Spleen (tissue), 13 donors: ENCODE data around the gene BMX. TPM values are rescaled to one million over a fixed set of nuclear protein-coding genes. Genes with fewer than 3 reads are reported as not detected.

ENCODE experiments used
- DNase-seq: peaks from one replicate; pipeline ENCODE4 v3.0.0-alpha.2; 2020
- H3K27ac ChIP-seq, 8 donors: fragments of 200-600 bp; sonication (generic) in 7 of 8; 1 replicate in 4 of 8; 2 replicates in 4 of 8; pipeline versions ENCODE4 v1.5.0 to v1.8.0; 2016 to 2021; ENCODE audit warnings: inconsistent platforms in 4 of 8, mild to moderate bottlenecking in 4 of 8, moderate library complexity in 1 of 8
- H3K27me3 ChIP-seq, 7 donors: fragments of 200-600 bp; sonication (generic) in 6 of 7; replicated peaks in 1 of 7; 1 replicate in 4 of 7; 2 replicates in 3 of 7; pipeline versions ENCODE4 v1.5.0 to v1.8.0; 2016 to 2021; ENCODE audit warnings: inconsistent platforms in 3 of 7, mild to moderate bottlenecking in 1 of 7
- H3K36me3 ChIP-seq, 6 donors: fragments of 200-600 bp; sonication (generic) in 5 of 6; 1 replicate in 4 of 6; 2 replicates in 2 of 6; pipeline versions ENCODE4 v1.5.0 to v1.8.0; 2016 to 2021; ENCODE audit warnings: inconsistent platforms in 2 of 6
- H3K4me1 ChIP-seq, 6 donors: fragments of 200-600 bp; sonication (generic) in 5 of 6; 1 replicate in 3 of 6; 2 replicates in 3 of 6; pipeline versions ENCODE4 v1.5.0 to v1.8.0; 2016 to 2021; ENCODE audit warnings: inconsistent platforms in 3 of 6
- H3K4me3 ChIP-seq, 8 donors: fragments of 200-600 bp; sonication (generic) in 7 of 8; 1 replicate in 4 of 8; 2 replicates in 4 of 8; pipeline versions ENCODE4 v1.5.0 to v1.8.0; 2016 to 2021; ENCODE audit warnings: inconsistent platforms in 4 of 8, mild to moderate bottlenecking in 4 of 8, moderate library complexity in 2 of 8
- H3K9me3 ChIP-seq, 8 donors: fragments of 200-600 bp; sonication (generic) in 7 of 8; 1 replicate in 4 of 8; 2 replicates in 4 of 8; pipeline versions ENCODE4 v1.5.0 to v1.8.0; 2016 to 2021; ENCODE audit warnings: inconsistent platforms in 4 of 8
- CTCF ChIP-seq, 11 experiments: fragments of 200-600 bp in 7 of 11; fragments of 450-650 bp in 4 of 11; sonication (generic) in 4 of 11; IDR thresholded peaks in 8 of 11; conservative IDR thresholded peaks in 3 of 11; 1 replicate in 7 of 11; 2 replicates in 4 of 11; pipeline versions ENCODE4 v1.4.0 to v1.8.0; 2016 to 2021; ENCODE audit warnings: antibody characterized with exemption in 11 of 11, inconsistent platforms in 4 of 11, mild to moderate bottlenecking in 1 of 11
- POLR2A ChIP-seq, 3 donors: fragments of 450-650 bp; IDR thresholded peaks; one replicate each; pipeline ENCODE4 v1.5.1; 2017; ENCODE audit warnings: antibody characterized with exemption in 3 of 3, mild to moderate bottlenecking in 1 of 3
- POLR2AphosphoS5 ChIP-seq, 3 donors: sonication (generic); formaldehyde crosslinking; IDR thresholded peaks; one replicate each; pipeline ENCODE4 v1.5.1; 2017; ENCODE audit warnings: antibody characterized with exemption in 3 of 3
- WGBS, 5 donors: extraction: QIAGEN DNeasy Blood & Tissue Kit in 3 of 5; methylation state at CpG; one replicate each; pipeline versions ENCODE4 v1.1.5 to v1.1.7; 2013 to 2018; 5-methylcytosine and 5-hydroxymethylcytosine counted together
- intact Hi-C: fragments of 100-400 bp; cut with DNase I; formaldehyde crosslinking; loops from one replicate; pipeline ENCODE4 v1.15.0; 2023; ENCODE audit warnings: low total_unique reads
- long read RNA-seq, 2 donors: transcript quantifications; one replicate each; lab custom pipeline, GENCODE V29; 2026
- polyA plus RNA-seq, 3 donors: library from polyadenylated mRNA; stranded (reverse); fragments of 200-250 nt; gene quantifications; one replicate each; pipeline ENCODE4 v1.2.1, GENCODE V29; 2013
- total RNA-seq, 7 donors: library from RNA; depleted of rRNA in 3 of 7; stranded (reverse); fragments of >200 nt in 3 of 7; fragmentation: NEBNext Ultra II Directional in 4 of 7; extraction: Animal tissue kit (Norgen Biotek cat#: 25700) in 4 of 7; gene quantifications; one replicate each; pipeline versions ENCODE4 v1.1.0 to v1.2.1, GENCODE V29; 2016 to 2021
- donor health status: healthy with polysubstance abuse.
- donor health status: DM: no; HTN: no; CAD: no; lungs with moderate emphysema.
- donor health status: DM: no; HTN: no; CAD: no.
- donor health status: Bipolar disorder and iron deficiency.
- donor health status: healthy.
- donor health status: DM: no; HTN: no; CAD: no.
- donor health status: DM: yes; HTN: yes; CAD: no.

Gene BMX
- total RNA-seq (1 to 10 TPM; 2.1 to 7.4 (median 3.4) TPM), polyA plus RNA-seq (1 to 10 TPM in 1 of 3 donors, under 1 TPM in 2; 0.67 to 2.0 (median 0.79) TPM)
- long read RNA-seq, donor 1, result 0 reads
- long read RNA-seq, donor 2, result 0 reads

DNA sequence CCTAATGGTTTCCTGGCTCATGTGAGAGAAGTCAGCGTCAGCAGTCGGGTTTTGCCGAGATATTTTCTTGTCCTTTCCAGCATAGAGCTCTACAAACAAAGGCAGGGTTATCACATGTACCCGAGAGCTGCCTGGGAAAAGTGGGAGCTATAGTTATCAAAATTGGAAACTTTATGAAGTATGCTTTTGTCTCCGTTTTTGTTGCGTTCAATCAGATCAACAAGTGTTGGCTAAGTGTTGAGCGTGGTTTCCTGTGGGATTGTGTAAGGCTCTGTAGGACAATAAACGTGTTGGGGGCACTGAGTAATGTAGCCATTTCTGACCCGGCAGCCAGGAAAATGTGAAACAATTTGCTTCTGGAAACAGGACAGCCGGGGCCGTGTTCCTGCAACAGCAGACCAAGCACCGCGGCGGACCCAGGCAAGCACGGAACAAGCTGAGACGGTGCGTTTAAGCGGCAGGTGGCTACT lies at the start of gene BMX:
Gene BMX, plus strand, starts transcription at position 311 of the 470 bp plus-strand sequence. CDS start 7,547 bp downstream, outside the sequence.
- H3K27me3 ChIP-seq, result peaks cover 0 to 35% (median 0%) of the 10 kb centered on the region in 7 donors
- no peak for TF ChIP-seq POLR2A (IDR thresholded peaks at IDR 0.05)
- no peak for TF ChIP-seq POLR2AphosphoS5 (IDR thresholded peaks at IDR 0.05)
- no peak for TF ChIP-seq CTCF (IDR thresholded peaks at IDR 0.05 in 8 of 11, conservative IDR thresholded peaks at IDR 0.05 in 3 of 11)
- H3K9me3 ChIP-seq, result no peaks in the 10 kb centered on the region
- H3K4me1 ChIP-seq, result no peaks in the 10 kb centered on the region
- H3K4me3 ChIP-seq, result peak within 1 kb of the TSS in 1 of 8 donors; percentile 25
- H3K27ac ChIP-seq, result peak within 1 kb of the TSS in 7 of 8 donors; percentile 2 to 76 (median 69)
- WGBS, 5 donors, result 46 to 77% (median 62%) methylated on average over 8 to 18 of the region's 18 CpGs
- peak; percentile 80 for DNase-seq
- intact Hi-C loops, result no loop called here
- no peaks in the 10 kb centered on the region for H3K36me3 ChIP-seq

GRCh38 chrX:15451913-15452312 lies 48.7 kb upstream of the BMX start:
- DNase-seq, result no peak
- 64 to 100% (median 67%) methylated on average over 1 of the region's 1 CpG for WGBS, 5 donors
- Histone ChIP-seq H3K4me3 (no peak overlapping the region), H3K9me3 (no peaks in the 10 kb centered on the region), H3K27ac (no peak overlapping the region), H3K36me3 (peaks cover 0 to 21% (median 0%) of the 10 kb centered on the region in 6 donors), H3K4me1 (no peaks in the 10 kb centered on the region), H3K27me3 (peaks cover 0 to 21% (median 0%) of the 10 kb centered on the region in 7 donors)
- TF ChIP-seq POLR2AphosphoS5 (IDR thresholded peaks at IDR 0.05), result no peak
- no peak for TF ChIP-seq CTCF (IDR thresholded peaks at IDR 0.05 in 8 of 11, conservative IDR thresholded peaks at IDR 0.05 in 3 of 11)
- no peak for TF ChIP-seq POLR2A (IDR thresholded peaks at IDR 0.05)
- intact Hi-C loops, result no loop called here

DNA sequence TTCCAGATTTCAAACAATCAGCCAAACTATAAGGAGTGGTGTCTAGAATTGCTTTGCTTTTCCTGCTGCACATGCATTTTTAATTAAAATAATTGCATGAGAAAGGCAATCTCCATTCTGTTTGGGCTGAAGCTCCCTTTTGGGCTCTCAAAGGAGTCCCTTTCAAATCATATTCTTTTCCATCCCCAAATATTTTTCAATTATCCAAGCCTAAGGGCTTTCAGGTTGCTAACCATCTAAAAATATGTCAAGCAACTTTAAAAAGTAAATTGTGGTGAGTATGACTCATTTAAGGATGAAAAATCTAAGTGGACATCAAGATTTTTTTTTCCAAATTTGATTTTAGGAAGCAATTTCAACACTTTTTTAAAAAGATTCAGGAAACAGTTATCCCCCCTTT lies 35.9 kb upstream of the BMX start:
- Histone ChIP-seq H3K27ac (no peak overlapping the region), H3K4me1 (no peaks in the 10 kb centered on the region), H3K9me3 (no peaks in the 10 kb centered on the region), H3K27me3 (peaks cover 0 to 7% (median 0%) of the 10 kb centered on the region in 7 donors), H3K36me3 (no peaks in the 10 kb centered on the region), H3K4me3 (no peak overlapping the region)
- no peak for TF ChIP-seq POLR2A (IDR thresholded peaks at IDR 0.05)
- no peak for TF ChIP-seq CTCF (IDR thresholded peaks at IDR 0.05 in 8 of 11, conservative IDR thresholded peaks at IDR 0.05 in 3 of 11)
- no peak for TF ChIP-seq POLR2AphosphoS5 (IDR thresholded peaks at IDR 0.05)
- intact Hi-C loops, result loop anchor here (10.0 kb wide), 1 partner anchor 110 kb away; no protein-coding TSS in a partner anchor
- DNase-seq, result no peak

DNA sequence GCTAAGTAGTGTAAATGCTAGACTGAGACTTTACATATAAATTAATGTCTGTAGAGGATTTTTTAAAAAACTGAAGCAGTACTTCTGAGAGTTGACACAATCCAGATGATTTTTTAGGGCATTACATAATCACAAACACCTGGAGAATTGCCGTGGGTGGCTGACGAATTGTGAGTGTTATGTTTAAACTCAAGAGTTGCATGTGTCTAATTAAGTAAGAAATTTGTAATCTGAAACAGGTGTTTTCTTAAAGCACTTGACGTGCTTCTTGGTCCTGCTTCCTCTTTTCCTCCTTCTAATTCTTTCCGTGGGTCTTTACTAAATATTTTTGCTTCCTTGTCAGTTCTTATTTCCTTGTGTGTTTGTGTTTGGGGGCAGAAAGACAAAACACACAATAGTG lies 35.3 kb upstream of the BMX start:
- 14 to 42% (median 29%) methylated on average over 4 of the region's 4 CpGs for WGBS, 5 donors
- Histone ChIP-seq H3K27ac (no peak overlapping the region), H3K4me3 (no peak overlapping the region), H3K9me3 (no peaks in the 10 kb centered on the region), H3K4me1 (no peaks in the 10 kb centered on the region), H3K27me3 (peaks cover 0 to 7% (median 0%) of the 10 kb centered on the region in 7 donors), H3K36me3 (no peaks in the 10 kb centered on the region)
- TF ChIP-seq POLR2A (IDR thresholded peaks at IDR 0.05) (no peak), POLR2AphosphoS5 (IDR thresholded peaks at IDR 0.05) (no peak), CTCF (IDR thresholded peaks at IDR 0.05 in 8 of 11, conservative IDR thresholded peaks at IDR 0.05 in 3 of 11) (no peak)
- DNase-seq, result no peak
- intact Hi-C loops, result loop anchor here (10.0 kb wide), 1 partner anchor 111 kb away; no protein-coding TSS in a partner anchor
